Stimulated activated CD8-positive, alpha-beta memory T cell treated with anti-CD3 and anti-CD28 coated beads, Interleukin-4, amount 100 ng/mL, for 4 hours (primary cell): ENCODE data around the gene TROAP.
A peak's percentile ranks its signal among the peaks of the same experiment; 100 is the strongest.
"Not testable (repeated sequence)": the region's sequence is repeated elsewhere in the genome, so short reads cannot be mapped to it uniquely, and the experiment has no call there.

Experiments used
- DNase-seq, 2 donors: peaks; one replicate each; pipeline ENCODE4 v3.0.0-alpha.2; 2020; ENCODE audit warnings: low read depth in 2 of 2, low spot score in 1 of 2

Gene TROAP

DNA sequence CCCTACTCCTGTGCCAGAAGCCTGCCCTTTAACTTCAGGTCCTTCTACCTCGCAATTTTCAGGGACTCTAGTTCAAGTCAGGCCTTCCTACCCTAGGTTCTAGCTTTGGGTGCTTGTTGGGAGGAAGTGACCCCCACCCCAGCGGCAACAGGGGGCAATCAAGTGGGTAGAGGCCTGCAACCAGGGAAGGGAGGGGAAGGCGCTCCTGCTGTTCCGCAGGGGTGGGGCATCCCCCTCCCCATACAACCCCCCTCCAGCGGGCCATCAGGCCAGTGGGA, 28.3 kb upstream of the TROAP start:
- no peak for DNase-seq

DNA sequence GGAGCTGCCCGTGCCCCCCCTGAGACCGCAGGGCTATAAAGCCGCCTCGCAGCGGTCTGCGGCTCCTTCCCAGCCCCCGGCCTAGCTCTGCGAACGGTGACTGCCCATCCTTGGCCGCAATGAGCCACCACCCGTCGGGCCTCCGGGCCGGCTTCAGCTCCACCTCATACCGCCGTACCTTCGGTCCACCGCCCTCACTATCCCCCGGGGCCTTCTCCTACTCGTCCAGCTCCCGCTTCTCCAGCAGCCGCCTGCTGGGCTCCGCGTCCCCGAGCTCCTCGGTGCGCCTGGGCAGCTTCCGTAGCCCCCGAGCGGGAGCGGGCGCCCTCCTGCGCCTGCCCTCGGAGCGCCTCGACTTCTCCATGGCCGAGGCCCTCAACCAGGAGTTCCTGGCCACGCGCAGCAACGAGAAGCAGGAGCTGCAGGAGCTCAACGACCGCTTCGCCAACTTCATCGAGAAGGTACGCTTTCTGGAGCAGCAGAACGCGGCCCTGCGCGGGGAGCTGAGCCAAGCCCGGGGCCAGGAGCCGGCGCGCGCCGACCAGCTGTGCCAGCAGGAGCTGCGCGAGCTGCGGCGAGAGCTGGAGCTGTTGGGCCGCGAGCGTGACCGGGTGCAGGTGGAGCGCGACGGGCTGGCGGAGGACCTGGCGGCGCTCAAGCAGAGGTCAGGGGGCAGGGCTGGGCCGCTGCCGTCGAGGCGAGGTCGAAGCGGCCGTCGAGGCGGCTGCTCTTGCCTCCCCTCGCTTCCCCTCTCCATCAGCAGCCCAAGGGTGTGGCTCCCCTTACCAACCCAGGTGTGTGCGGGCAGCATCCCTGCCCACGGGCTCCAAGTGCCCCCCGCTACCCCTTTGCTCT, 27.7 kb upstream of the TROAP start, which contains the start of gene PRPH:
Gene PRPH, plus strand, starts transcription at position 66 of the 855 bp plus-strand sequence. Its CDS starts 54 bp downstream, at position 120.
- DNase-seq = no peak

DNA sequence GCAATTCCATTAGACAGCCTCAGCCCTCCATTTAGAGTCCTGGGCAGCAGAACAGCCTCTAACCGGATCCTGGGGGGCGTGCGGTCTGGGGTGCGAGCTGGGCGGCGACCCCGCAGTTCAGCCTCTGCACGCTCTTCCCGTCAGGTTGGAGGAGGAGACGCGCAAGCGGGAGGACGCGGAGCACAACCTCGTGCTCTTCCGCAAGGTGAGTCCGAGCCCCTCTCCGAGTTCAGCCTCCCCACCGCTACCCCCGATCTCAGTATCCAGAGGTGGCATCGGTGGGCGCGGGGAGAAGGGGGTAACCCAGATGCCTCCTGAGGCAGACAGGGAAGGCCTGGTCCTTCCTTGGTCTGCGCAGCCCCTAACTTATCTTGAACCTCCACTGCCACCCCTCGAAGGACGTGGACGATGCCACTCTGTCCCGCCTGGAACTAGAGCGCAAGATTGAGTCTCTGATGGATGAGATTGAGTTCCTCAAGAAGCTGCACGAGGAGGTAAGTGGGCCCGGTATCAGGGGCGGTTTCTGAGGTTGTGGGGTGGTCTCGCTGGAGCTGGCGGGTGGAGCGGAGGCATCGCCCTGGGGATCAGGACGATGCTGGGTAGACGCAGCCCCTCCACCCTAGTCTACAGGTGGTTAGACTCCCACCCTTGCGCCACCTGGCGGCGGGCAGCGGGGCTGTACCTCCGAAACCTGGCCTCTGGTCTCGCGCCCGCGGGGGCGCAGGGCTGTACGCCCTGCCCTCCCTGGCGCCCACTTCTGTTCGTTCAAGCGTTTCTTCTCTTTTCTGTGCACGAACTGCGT, 26.8 kb upstream of the TROAP start:
- DNase-seq = peak; percentile 15 to 38

DNA sequence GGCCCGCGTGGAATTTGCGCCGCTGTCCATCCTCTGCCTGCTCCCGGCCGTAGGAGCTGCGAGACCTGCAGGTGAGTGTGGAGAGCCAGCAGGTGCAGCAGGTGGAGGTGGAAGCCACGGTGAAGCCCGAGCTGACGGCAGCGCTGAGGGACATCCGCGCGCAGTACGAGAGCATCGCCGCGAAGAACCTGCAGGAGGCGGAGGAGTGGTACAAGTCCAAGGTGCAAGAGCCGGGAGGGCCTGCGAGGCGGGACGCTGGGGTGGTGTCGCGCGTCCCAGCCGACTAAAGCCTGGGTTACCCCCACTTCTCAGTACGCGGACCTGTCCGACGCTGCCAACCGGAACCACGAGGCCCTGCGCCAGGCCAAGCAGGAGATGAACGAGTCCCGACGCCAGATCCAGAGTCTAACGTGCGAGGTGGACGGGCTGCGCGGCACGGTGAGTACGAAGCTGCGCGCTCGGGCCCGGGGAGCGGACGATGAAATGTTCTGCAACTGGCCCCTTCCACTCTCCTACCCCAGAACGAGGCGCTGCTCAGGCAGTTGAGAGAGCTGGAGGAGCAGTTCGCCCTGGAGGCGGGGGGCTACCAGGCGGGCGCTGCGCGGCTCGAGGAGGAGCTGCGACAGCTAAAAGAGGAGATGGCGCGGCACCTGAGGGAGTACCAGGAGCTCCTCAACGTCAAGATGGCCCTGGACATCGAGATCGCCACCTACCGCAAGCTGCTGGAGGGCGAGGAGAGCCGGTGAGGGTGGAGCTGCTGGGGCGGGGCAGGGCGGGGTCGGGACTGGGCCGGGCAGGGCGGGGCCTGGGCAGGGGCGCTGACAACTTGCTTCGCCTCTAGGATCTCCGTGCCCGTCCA, 26.0 kb upstream of the TROAP start:
- DNase-seq = no peak

DNA sequence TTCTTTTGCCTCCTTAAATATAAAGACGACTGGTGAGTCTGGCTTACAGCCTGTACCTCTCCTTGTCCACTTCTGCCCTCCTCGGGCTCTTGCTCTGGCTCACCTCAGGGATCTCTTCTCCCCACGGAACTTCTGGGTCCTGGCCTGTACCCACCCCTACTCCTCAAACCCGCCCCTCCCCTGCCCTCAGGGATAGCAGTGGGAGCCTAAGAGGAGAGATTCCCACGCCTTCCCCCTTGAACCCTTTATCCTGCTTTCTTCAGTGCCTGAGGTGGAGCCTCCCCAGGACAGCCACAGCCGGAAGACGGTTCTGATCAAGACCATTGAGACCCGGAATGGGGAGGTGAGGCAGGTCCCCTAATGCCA, 25.4 kb upstream of the TROAP start:
- no peak for DNase-seq

DNA sequence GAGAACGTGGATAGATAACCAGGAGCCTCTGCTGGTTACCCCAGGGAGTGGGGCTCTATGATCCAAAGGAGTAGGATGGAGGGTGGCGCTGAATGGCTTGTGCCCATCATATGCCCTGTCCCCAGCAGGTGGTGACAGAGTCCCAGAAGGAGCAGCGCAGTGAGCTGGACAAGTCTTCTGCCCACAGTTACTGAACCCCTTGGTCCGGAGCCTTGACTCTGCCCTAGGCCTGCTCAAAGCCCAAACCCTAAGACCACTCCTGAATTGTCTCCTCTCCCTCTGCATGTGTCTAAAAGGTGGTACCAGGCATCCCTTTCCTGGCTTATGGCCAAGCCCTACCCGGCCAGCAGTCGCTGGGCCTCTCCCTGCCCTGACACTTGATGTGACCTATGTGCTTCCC, 24.9 kb upstream of the TROAP start:
- no peak for DNase-seq

DNA sequence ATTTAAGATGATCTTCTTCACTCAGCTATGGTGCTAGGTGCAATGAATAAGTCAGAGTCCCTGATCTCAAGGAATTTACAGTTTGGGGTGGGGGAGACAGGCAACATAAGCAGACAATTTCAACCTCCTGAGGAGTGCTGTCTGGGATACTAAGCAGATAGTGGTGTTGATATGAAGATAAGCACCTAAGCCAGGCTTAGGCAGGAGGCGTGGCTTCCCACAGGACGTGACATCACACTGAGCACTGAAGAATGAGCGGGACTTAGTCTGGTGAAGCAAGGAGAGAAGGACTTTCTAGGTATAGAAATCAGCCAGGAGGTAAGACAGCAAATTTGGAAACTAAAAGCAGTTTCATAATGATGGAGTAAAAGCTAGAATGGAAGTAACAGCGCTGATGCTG, 21.3 kb upstream of the TROAP start:
- DNase-seq = no peak

DNA sequence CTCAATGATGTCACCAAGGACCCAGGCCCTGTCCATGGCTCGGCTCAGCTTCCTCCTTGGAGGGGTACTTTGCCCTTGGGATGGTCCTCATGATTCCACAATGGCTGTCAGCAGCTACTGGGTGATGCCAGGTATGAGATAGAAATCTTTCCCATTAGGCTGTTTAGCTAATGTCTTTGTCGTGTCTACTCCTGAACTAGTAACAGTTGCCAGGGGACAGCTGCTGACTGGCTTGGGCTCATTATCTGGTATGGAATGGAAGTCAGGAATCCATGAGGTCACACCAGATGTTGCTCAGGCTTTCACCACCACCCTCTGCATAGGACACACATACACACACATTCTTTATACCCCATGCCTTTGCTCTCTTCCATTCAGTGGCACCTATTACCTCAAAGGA, 18.9 kb upstream of the TROAP start:
- DNase-seq = no peak

DNA sequence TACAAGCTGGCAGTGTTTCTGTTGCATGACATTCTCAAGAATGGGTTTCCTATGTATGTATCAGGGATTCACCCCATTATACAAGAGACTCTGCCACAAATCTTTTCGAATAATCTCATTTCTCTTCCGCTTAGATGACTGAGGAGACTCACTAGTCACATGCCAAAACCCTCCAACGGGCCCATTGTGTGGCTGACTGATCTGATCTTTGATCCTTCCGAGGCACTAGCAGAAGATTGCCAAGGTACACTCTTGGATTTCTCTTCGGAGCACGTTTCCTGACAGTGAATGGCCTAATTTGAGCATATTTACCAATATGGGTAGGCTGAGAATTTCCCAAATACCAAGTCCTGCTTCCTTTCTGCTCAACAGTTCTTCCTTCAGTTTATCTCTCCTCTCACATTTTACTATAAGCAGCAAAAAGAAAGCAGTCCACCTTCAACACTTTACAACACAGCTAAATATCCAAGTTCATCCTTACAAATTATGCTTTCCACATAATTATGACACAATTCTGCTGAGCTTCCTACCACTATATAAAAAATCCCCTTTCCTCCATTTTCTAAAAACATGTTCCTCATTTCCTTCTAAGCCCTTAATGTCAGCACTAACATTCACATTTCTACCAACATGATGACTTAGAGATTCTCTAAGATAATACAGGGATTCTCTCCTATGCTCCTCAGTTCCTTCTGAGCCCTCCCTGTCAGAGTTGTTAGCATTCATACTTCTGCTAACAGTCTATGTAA, 17.1 kb upstream of the TROAP start:
- no peak for DNase-seq

DNA sequence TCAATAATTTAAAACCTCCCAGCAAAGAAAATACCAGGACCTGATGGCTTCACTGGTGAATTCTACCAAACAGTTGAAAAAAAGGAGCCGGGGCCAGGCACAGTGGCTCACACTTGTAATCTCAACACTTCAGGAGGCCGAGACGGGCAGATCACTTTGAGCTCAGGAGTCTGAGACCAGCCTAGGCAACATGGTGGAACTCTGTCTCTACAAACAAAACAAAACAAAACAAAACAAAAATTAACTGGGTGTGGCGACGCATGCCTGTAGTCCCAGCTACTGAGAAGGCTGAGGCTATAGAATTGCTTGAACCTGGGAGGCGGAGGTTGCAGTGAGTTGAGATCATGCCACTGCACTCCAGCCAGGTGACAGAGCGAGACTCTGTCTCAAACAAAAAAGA, 13.7 kb upstream of the TROAP start:
- DNase-seq = no peak

DNA sequence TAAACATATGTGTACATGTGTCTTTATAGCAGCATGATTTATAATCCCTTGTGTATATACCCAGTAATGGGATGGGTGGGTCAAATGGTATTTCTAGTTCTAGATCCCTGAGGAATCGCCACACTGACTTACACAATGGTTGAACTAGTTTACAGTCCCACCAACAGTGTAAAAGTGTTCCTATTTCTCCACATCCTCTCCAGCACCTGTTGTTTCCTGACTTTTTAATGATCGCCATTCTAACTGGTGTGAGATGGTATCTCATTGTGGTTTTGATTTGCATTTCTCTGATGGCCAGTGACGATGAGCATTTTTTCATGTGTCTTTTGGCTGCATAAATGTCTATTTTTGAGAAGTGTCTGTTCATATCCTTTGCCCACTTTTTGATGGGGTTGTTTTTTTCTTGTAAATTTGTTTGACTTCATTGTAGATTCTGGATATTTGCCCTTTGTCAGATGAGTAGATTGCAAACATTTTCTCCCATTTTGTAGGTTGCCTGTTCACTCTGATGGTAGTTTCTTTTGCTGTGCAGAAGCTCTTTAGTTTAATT, 12.5 kb upstream of the TROAP start:
- DNase-seq = not testable (repeated sequence)

DNA sequence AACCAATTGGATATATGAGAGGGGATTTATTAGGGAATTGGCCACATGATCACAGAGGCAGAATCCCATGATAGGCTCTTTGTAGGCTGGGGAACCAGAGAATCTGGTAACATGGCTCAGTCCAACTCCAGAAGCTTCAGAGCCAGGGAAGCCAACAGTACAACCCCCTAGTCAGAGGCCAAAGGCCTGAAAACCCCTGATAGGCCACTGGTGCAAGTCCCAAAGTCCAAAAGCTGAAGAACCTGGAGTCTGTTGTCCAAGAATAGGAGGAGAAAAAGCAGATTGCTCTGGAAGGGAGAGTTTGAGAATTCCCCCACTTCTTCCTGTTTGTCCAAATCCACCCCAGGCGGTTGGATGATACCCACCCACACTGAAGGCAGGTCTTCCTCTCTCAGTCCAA, 8.2 kb upstream of the TROAP start:
- DNase-seq = no peak

DNA sequence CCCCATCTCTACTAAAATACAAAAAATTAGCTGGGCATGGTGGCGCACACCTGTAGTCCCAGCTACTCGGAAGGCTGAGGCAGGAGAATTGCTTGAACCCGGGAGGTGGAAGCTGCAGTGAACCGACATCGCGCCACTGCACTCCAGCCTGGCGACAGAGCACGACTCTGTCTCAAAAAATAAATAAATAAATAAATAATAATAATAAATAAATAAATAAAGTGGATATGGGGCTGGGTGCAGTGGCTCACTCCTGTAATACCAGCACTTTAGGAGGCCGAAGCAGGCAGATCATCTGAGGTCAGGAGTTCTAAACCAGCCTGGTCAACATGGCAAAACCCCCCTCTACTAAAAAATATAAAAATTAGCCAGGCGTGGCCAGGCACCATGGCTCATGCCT, 5.9 kb upstream of the TROAP start:
- not testable (repeated sequence) for DNase-seq

DNA sequence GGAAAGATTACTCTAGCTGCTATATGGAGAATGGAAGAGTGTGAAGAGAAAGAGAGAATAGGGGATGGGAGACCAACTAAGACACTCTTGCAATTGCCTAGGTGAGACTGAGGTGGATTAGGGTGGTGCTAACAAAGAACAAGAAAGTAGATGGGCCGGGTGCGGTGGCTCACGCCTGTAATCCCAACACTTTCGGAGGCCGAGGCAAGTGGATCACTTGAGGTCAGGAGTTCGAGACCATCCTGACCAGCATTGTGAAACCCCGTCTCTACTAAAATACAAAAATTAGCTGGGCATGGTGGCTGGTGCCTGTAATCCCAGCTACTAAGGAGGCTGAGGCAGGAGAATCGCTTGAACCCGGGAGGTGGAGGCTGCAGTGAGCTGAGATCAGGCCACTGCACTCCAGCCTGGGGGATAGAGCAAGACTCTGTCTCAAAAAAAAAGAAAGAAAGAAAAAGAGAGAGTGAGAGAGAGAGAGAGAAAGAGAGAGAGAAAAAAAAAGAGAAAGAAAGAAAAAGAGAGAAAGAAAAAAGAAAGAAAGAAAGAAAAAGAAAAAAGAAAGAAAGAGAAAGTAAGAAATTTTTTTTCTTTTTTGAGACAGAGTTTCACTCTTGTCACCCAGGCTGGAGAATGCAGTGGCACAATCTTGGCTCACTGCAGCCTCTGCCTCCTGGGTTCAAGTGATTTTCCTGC, 2.5 kb upstream of the TROAP start:
- DNase-seq = not testable (repeated sequence)

DNA sequence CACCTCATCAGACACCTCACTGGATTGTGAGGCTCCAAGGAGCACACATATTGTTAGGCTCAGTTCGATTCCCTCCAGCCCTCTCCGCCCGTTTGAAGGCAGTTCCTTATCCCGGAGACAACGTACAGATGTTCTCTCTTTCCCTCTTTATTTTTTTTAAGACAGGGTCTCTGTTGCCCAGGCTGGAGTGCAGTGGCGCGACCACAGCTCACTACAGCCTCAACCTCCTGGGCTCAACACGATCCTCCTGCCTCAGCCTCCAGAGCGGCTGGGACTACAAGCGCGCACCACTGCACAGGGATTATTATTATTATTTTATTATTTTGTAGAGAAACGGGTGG, 718 bp upstream of the TROAP start:
- no peak for DNase-seq

DNA sequence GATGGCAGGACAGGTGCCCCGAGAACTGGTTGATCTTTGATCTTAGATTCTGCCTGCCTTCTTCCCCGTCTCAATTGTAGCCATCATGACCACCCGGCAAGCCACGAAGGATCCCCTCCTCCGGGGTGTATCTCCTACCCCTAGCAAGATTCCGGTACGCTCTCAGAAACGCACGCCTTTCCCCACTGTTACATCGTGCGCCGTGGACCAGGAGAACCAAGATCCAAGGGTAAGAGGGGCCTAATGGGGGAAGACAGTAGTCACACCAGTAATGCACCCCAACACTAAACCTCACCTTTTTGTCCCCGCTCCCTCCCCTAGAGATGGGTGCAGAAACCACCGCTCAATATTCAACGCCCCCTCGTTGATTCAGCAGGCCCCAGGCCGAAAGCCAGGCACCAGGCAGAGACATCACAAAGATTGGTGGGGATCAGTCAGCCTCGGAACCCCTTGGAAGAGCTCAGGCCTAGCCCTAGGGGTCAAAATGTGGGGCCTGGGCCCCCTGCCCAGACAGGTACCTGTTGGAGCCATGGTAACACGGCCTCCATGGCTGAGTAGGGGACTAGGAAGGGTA, 556 bp downstream of the TROAP start:
- DNase-seq = no peak

DNA sequence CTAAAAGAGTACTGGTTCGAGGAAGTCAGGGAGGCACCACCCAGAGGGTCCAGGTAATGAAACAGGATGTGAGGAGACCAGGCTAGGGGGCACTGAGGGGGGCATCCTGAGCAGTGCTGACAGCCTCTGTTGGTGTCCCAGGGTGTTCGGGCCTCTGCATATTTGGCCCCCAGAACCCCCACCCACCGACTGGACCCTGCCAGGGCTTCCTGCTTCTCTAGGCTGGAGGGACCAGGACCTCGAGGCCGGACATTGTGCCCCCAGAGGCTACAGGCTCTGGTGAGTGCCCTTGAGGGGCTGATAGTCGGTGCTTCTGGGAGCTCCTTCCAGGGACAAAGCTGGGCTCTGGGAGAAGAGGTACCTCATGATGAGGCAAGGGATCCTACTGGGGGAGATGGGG, 2.6 kb downstream of the TROAP start:
- no peak for DNase-seq

DNA sequence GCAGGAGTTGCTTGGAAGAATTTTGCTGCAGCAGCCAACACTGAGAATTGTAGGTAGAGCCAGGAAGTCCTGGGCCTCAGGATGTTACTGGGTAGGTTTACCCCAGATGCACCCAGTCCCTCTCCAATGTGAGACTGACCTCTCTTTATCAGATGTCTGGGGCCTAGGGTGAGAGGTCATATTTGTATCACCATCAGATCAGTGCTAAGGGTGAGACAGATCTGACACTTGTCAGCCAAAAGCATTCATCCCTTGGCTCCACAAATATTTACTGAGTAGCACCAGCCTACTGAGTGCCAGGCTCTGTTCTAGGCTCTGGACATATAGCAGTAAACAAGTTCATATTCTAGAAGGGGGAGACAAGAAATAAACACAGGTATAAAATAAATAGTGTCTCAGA, 4.3 kb downstream of the TROAP start:
- DNase-seq = no peak

DNA sequence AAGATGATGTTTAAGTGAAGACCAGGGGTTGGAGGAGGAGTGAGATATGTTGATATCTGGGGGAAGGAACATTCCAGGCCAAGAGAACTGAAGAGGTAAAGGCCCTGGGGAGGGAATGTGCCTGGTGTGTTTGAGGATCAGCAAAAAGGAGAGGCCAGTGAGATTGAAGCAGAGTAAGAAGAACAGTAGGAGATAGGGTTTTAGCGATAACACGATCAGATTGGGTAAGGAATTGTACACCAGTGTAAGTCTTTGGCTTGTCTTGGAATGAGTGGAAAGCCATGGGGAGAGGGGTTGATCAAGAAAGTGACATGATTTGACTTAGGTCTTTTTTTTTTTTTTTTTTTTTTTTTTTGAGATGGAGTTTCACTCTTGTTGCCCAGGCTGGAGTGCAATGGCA, 4.8 kb downstream of the TROAP start:
- no peak for DNase-seq

DNA sequence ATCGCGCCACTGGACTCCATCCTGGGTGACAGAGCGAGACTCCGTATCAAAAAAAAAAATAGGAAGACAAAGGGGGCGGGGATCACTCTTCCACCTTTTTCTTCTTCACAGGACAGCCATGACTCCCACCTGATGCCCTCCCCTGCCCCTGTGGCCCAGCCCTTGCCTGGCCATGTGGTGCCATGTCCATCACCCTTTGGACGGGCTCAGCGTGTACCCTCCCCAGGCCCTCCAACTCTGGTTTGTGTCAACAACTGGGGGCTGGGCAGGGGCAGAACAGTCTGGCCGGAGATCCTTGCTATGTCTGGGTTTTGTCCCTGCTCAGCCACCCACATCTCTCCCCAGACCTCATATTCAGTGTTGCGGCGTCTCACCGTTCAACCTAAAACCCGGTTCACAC, 5.8 kb downstream of the TROAP start:
- DNase-seq = no peak
